Raji (cell line): Measurements from ENCODE around the gene PCSK6.

Source experiments
- POLR2A ChIP-seq: IDR thresholded peaks from 2 replicates; pipeline ENCODE4 v1.6.1; 2011; ENCODE audit warnings: low read depth, low read length, control low read depth; ENCODE audit not compliant: insufficient read depth

PCSK6 gene

DNA sequence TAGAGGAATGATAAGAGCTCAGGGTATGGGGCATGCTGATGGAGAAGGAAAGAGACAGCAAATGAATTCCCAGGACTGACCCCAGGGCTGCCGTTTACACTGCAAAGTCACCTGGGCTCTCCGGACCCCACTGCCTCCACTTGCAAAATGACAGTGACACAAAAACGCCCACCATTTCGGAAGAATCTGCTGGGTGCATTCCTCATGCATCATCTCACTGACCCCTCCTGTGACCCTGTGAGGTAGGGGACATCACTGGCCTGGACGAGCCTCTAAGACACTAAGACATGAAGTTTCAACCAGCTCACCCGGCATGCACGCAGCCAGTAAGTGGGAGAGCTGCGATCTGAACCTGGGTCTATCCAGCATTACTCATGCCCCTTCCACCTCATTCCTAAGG lies 60.3 kb downstream of the PCSK6 start:
- TF ChIP-seq POLR2A, result no peak

DNA sequence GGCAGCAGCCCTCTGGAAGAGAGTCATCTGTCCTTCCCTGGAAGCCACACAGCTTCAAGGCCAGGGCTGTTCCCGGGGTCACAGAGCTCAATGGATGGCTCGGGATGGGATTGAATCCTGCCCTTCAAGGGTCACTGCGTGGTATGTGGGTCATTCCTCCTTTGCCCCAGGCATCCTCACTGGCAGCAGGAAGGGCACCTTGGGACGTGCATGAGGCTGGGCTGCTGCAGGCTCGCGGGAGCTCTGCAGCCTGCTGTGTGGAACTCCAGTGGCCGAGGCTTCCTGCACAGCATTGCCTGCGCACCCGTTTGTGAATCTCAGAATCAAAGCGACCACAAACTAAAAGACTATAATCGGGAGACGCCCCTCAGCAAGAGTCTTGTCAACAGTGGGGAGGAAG lies 60.7 kb downstream of the PCSK6 start:
- no peak for TF ChIP-seq POLR2A

DNA sequence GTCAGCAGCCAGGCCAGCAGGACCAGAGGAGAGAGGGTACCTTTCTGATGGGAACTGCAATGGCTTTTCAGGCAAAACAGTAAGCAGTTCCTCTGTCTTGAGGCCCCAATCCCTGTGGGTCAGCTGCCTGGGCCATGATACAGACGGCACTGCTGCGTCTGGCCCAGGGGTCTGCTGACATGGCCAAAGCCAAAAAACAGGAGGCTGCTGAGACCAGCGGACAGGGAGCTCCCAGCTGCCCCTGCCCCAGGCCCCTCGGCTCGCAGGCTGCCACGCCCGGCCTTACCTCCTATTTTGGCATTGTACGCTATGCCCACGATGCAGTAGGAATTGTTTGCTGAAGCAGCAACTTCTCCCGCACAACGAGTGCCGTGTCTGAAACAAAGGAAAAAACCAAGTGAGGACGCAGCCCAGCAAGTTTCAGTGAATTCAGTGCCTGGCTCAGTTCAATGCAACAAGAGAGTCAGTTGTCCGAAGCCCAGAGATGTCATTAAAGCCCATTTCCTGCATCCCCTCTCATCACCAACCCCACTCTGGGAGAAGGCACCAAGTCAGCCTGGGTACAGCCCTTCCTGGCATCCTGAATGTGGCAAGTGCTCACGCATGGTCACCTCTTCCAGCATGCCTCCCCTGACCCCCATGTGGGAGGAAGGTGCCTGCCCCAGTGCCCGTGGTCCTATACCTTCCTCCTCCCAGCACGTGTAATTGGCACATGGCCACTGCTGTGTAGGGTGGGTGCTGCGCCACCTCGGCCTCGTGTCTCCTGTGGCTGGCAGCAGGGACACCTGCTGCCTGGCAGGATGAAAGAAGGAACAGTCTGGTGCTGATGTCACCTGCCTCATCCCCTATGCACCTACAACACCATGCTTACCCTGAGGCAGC lies 61.7 kb downstream of the PCSK6 start:
- TF ChIP-seq POLR2A, result no peak

DNA sequence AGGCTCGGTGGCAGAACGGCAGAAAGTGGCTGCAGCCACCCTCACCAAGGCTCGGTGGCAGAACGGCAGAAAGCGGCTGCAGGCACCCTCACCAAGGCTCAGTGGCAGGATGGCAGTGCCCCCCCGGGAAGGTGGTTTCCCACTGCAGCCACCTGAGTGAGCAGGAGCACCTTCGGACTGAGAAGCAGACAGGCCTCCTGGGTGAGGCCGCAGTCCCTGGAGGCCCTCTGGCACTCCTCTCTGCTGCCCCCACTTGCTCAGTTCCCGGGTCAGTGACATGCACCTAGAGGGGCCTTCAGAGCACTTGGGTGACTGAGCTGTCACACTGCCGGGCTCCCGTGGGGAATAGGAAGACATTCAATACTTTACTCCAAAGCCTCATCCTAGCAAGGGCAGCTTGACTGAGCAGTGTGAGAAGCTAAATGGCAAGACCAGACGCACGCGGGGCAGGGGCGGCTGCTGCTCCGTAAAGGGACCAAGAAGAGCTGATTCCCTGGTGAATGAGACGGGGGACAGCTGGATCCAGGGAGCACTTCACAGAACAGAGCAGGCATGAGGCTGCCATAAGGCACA lies 62.7 kb downstream of the PCSK6 start:
- no peak for TF ChIP-seq POLR2A

DNA sequence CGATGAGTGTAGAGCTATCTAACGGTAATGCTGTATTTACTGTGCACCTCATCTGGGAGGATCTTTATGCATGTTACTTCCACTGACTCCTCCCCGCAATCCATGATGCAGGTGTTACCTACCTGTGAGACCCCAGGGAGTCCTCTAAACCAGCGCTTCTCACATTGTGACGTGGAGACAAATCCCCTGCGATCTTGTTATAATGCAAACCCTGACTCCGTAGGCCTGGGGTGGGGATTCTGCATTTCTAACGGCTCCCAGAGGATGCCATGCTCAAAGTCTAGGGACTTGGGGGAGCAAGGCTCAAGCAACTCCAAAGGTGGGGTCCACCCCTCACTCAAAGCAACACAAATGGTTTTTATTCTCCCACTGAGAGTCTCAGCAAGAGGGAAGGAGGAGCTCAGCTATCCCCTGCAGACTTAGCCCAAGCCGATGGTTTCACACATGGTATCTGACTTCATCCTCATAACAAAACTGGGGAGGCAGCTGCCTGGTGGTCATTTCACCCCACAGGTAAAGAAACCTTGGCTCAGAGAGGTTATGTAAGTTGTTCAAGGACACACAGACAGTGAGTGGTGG lies 63.6 kb downstream of the PCSK6 start:
- TF ChIP-seq POLR2A, result no peak

DNA sequence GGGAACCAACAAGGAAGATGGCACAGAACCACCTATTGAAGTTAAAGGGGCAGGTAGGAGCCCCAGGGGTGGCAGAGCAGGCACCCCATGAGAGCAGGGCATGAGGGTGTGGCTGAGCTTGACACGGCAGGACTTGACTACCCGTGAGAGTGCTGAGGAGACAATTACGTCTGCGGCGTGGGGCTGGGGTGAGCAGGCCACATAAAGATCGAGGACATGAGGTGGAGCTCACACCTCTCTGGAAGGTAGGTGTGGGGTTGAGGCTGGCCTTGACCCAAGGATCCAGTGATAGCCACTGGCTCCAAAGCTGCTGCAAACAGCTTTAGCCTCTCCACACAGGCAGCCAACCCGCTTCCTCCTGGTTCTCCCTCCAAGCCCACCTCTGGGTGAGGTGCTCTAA lies 64.5 kb downstream of the PCSK6 start:
- TF ChIP-seq POLR2A, result no peak

DNA sequence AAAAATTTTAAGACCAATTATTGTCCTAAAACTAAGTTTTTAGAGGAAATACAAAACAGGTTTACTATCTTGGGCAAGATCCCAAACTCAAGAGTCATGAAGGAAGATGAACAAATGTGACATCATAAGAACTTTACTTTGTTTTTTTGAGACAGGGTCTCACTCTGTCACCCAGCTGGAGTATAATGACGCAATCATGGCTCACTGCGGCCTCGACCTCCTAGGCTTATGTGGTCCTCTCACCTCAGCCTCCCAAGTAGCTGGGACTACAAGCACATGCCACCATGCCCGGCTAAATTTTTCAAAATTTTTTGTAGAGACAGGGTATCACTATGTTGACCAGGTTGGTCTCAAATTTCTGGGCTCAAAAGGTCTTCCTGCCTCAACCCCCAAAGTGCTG lies 69.3 kb downstream of the PCSK6 start:
- TF ChIP-seq POLR2A, result no peak

DNA sequence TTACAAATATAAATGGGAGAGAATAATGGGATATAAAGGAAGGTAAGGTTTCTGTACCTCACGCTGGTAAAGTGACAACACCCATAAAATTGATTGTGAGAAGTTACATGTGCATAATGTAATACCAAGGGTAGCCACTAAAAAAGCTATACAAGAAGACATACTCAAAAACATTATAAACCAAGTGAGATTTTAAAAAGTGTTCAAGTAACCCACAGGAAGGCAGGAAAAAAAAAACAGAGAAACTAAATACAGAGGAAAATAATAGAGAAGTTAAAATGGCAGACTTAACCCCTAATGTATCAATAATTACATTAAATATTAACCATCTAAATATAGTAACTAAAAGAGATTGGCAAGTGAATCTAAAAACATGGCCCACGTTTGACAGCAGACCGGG lies 76.3 kb downstream of the PCSK6 start:
- TF ChIP-seq POLR2A, result no peak

DNA sequence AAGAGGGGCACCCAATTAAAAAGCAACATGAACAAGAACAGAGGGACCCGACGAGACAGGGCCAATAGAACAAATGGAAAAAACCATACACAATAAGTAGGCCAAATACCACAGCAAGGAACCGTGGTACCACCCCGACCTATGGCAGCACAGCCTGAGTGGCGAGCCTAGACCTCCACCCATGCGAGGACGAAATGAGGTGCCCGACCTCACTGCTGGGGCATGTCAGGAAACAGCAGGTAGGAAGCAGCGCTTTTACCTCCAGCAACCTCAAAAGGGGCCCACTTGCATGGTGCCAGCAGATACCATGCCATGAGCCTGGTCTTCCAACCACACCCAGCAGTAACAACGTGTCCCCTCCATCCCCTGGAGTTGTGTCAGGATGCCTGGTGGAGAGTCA lies 77.9 kb downstream of the PCSK6 start:
- no peak for TF ChIP-seq POLR2A

DNA sequence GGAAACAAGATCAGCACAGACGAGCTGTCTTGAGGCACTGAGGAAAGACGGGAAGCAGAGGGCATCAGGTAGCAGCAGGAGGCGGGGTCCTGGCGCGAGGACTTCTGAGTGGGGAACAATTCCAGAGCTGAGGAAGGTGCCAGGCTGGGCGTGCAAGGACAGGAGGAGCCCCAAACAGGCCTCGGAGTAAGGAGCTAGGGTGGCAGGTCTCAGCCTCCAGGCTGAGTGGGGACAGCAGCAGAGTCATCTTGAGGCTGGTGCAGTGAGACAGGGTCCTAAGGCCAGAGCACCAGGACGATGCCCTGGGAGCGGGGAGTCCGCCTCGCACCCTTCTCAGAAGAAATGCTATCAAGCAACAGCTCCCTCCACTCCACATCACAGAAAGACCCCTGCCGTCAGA lies 78.4 kb downstream of the PCSK6 start:
- TF ChIP-seq POLR2A, result no peak

DNA sequence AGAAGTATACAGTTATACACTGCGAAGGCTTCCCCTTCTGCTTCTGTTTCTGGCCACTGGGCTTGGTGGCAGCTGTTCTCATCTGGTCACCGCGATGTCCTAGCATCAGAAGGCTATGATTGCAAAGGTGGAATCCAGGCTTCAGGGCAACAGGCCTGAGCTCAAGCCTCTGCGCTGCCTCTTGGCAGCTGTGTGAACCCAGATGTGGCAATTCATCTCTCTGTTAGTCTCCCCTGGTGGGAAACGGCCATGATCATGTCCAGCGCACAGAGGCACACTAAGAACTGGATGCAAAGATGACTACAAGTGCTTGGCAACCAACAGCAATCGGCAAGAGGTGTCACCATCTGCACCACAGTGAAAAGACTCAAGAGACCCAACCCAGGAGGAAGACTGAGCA lies 78.9 kb downstream of the PCSK6 start:
- TF ChIP-seq POLR2A, result no peak

DNA sequence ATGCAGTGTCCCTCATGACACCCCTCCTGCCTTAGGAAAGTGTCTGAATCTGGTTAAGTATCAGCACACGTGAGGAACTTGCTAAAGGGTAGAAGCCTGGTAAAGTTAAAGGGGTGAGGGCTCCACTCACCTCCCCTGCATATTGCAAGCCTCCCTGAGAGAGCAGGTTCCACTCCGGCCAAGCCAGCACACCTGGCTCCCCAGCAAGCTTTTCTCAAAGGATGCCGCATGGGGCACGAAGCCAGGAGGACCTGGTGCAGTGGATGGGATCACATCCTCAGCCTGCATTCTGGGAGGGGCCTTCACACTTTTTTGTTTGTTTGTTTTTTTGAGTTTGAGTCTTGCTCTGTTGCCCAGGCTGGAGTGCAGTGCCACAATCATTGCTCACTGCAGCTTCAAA lies 79.9 kb downstream of the PCSK6 start:
- TF ChIP-seq POLR2A, result no peak

DNA sequence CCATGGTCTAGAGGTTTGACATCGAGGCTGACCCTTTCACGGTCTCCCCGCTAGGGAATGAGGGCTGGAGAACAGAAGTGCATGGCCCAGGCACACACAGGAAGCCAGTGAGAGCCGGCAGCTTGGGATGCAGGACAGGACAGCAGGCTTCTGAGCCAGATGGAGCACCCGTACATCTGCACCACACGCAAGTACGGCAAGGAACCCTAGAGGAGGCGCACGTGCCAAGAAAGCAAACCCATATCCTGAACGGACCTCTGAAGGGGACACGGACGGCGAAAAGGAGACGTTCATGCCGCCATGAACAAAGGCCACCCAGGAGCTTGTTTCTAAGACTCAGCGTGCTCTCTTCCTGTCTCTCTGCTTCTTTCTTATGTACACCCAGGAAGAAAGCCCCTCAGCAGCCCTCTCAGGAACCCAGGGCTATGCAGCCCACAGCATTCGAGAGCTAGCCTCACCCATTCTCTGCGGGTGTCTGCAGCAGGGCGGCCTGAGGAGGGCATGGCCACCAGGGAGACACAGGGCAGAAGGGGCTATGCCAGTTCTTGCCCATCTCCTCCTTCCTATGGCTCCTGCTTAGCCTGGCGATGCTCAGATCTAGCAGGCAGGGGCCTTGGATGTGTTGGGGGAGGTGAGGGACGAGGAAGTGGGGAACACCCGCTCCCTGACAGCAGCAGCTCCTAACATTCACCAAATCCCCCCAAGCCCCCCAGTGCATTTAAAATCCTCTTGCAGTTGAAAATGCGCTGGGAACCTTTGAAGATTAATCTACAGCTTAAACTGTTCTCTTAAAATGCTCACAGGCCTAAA lies 81.3 kb downstream of the PCSK6 start:
- TF ChIP-seq POLR2A, result no peak

DNA sequence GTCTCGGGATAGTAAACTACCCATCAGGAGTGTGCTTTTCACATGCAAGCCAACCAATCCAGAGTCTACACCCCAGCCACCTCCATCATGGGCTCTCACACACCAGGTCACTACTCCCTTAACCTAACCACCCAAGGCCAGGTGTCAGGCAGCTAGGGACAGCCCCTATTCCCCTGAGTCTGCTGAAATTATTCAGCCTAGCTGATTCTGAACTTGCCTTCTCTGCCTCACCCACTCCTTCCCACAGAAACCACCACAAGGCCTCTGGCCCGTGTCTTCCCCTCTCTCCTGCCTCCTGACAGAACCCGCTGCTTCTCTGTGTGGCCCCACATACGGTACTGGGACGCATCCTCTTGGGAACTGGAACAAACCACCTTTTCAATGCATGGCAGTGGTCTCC lies 82.1 kb downstream of the PCSK6 start:
- TF ChIP-seq POLR2A, result no peak

DNA sequence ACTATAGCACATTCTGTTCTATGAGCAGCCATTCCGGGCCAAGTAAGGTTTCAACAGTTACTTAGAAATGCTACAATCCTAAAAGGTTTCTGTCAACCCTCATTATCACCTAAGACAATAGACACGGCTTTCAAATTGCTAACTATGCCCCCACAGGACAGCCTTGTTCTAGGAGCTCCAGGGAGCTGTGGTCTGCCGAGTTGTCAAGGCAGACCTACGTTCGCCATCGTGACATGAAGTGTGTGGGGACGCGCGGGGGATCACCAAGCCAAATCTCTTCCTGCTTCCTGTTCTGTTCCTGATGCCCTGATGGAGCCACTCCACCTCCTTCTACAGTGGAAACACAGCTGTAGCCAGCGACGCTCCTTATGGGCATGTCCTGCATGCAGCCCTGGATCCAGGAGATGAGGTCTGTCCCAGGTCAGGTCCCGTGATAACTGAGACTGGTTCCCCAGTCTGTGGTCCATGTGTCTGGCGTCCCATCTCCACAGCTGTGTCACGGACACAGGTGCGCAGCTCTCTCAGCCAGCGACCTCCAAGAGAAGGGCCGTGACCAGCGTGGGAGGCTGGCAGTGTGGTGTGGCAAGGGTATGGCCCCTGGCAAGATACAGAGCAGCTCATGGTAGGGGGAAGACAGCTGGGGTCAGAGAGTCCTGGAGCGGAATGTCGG lies 82.8 kb downstream of the PCSK6 start:
- no peak for TF ChIP-seq POLR2A
